Lung (tissue), 12 donors: Measurements from ENCODE around the gene LRRC34. TPM values are rescaled to one million over a fixed set of nuclear protein-coding genes. Genes with fewer than 3 reads are reported as not detected.

Experiments
- ATAC-seq: fragments of 200-7000 bp; cut with Tn5 transposase; one replicate; pipeline ENCODE4 v1.9.1; 2020; ENCODE audit warnings: moderate number of reproducible peaks; ENCODE audit not compliant: insufficient read depth, low FRiP score
- DNase-seq, 3 donors: peaks; one replicate each; pipeline ENCODE4 v3.0.0-alpha.2; 2013 to 2017
- H3K27ac ChIP-seq, 2 donors: one replicate each; pipeline ENCODE4 v1.5.1; 2013; ENCODE audit warnings: mild to moderate bottlenecking in 2 of 2, moderate library complexity in 2 of 2, control low read depth in 1 of 2, inconsistent platforms in 1 of 2, low read depth in 1 of 2, low read length in 1 of 2
- H3K27me3 ChIP-seq, 3 donors: one replicate each; pipeline ENCODE4 v1.5.1; 2013; ENCODE audit warnings: low read length in 2 of 3; ENCODE audit not compliant: control insufficient read depth in 3 of 3, insufficient read depth in 3 of 3
- H3K36me3 ChIP-seq, 4 donors: one replicate each; pipeline ENCODE4 v1.5.1; 2013; ENCODE audit warnings: low read length in 4 of 4, mild to moderate bottlenecking in 1 of 4, moderate library complexity in 1 of 4; ENCODE audit not compliant: control insufficient read depth in 4 of 4, insufficient read depth in 4 of 4
- H3K4me1 ChIP-seq, 5 donors: one replicate each; pipeline ENCODE4 v1.5.1; 2013; ENCODE audit warnings: low read length in 5 of 5, mild to moderate bottlenecking in 2 of 5, moderate library complexity in 1 of 5; ENCODE audit not compliant: control insufficient read depth in 5 of 5, insufficient read depth in 5 of 5
- H3K4me3 ChIP-seq: one replicate; pipeline ENCODE4 v1.5.1; 2013; ENCODE audit warnings: mild to moderate bottlenecking, control low read depth, moderate library complexity
- H3K9ac ChIP-seq, 2 donors: one replicate each; pipeline ENCODE4 v1.5.1; 2013; ENCODE audit warnings: low read length in 2 of 2, control low read depth in 1 of 2; ENCODE audit not compliant: insufficient read depth in 1 of 2
- H3K9me3 ChIP-seq, 4 donors: one replicate each; pipeline ENCODE4 v1.5.1; 2013; ENCODE audit warnings: low read length in 3 of 4, mild to moderate bottlenecking in 1 of 4, moderate library complexity in 1 of 4; ENCODE audit not compliant: control insufficient read depth in 4 of 4, insufficient read depth in 3 of 4
- WGBS, 2 donors: extraction: QIAGEN DNeasy Blood & Tissue Kit; methylation state at CpG; one replicate each; pipeline ENCODE4 v1.1.7; 2013; 5-methylcytosine and 5-hydroxymethylcytosine counted together
- polyA plus RNA-seq, 2 donors: library from polyadenylated mRNA; stranded (reverse); fragments of 200-250 nt; gene quantifications; one replicate each; pipeline ENCODE4 v1.2.1, GENCODE V29; 2013
- total RNA-seq, 2 donors: library from RNA; depleted of rRNA in 1 of 2; stranded (reverse); fragments of >200 nt in 1 of 2; gene quantifications; one replicate each; pipeline ENCODE4 v1.2.1, GENCODE V29; 2014 to 2021
- TF ChIP-seq, protein P1 (sequence below): IDR thresholded peaks from 2 replicates; pipeline ENCODE4 v1.5.1; 2012; ENCODE audit warnings: mild to moderate bottlenecking; ENCODE audit errors: control extremely low read depth, extremely low read depth
- donor health status: control.
- donor health status: control.
- donor health status: Bipolar disorder and iron deficiency.
- donor health status: healthy.
- donor health status: DM: yes; HTN: yes; CAD: no.

Gene LRRC34
- total and polyA plus RNA-seq, 4 donors, result 2.9 to 17.5 (median 6.9) TPM

DNA sequence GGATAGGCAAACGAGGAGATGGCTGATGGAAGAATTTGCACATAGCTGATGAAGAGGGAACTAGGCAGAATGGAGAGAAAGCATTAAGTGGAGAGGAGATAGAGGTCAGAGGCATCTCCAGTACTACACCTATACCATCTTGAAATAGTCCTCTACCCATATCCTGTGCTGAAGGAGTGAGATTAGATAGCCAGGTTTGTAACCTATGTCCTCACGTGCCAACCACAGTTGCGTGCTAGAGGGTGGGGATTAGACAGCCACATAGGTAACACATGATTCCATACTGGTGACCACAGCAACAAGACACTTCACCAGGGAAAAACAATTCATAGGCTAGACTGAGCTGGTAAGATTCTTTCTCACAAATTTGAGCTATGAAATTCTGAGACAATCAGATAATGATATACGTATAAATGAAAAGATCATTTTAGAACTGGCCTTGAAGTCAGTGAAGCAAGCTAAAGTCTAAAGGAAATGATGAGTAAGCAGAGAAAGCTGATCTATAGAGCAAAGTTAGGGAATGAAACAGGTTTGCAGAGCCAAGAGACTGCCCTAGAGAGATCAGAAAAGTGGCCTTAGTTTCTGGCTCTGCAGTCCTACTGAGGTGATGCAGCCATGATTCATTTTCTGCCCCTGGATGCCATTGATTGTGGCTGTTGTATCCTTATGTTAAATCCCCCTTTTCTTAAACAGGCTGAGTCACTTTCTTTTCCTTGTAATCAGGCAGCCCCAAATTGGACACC is 21.8 kb downstream of the LRRC34 start:
- no peak overlapping the region for H3K4me3 ChIP-seq
- TF ChIP-seq, protein P1, sequence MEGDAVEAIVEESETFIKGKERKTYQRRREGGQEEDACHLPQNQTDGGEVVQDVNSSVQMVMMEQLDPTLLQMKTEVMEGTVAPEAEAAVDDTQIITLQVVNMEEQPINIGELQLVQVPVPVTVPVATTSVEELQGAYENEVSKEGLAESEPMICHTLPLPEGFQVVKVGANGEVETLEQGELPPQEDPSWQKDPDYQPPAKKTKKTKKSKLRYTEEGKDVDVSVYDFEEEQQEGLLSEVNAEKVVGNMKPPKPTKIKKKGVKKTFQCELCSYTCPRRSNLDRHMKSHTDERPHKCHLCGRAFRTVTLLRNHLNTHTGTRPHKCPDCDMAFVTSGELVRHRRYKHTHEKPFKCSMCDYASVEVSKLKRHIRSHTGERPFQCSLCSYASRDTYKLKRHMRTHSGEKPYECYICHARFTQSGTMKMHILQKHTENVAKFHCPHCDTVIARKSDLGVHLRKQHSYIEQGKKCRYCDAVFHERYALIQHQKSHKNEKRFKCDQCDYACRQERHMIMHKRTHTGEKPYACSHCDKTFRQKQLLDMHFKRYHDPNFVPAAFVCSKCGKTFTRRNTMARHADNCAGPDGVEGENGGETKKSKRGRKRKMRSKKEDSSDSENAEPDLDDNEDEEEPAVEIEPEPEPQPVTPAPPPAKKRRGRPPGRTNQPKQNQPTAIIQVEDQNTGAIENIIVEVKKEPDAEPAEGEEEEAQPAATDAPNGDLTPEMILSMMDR, result no peak
- H3K36me3 ChIP-seq, result peaks cover 8 to 21% (median 16%) of the 10 kb centered on the region in 4 donors
- no peak for DNase-seq
- H3K27me3 ChIP-seq, result no peaks in the 10 kb centered on the region
- peaks cover 0 to 1% (median 0%) of the 10 kb centered on the region in 5 donors for H3K4me1 ChIP-seq
- no peak overlapping the region for H3K27ac ChIP-seq
- no peaks in the 10 kb centered on the region for H3K9me3 ChIP-seq
- no peak overlapping the region for H3K9ac ChIP-seq
- 95 to 96% methylated on average over 4 of the region's 4 CpGs for WGBS, 2 donors
- no peak for ATAC-seq

DNA sequence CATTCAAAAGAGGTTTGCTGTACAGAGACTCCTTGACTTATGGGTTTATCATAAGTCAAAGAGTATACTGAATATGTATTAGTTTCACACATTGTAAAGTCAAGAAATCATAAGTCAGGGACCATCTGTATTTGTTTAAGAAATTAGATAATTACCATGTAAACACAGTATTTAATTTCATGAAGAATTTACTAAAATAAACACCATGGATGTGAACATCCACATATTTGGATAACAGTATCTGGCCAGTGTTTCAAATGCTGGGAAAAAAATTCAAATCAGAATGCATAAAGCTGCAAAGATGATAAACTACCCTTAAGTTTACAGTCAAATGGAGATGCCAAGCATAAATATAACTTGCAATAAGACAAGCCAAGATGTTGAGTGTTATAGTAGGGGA is 22.5 kb downstream of the LRRC34 start:
- TF ChIP-seq, protein P1, result no peak
- Histone ChIP-seq H3K4me3 (no peak overlapping the region), H3K27ac (no peak overlapping the region), H3K9ac (no peak overlapping the region), H3K36me3 (peaks cover 11 to 25% (median 18%) of the 10 kb centered on the region in 4 donors), H3K9me3 (no peaks in the 10 kb centered on the region), H3K27me3 (no peaks in the 10 kb centered on the region), H3K4me1 (peaks cover 0 to 1% (median 0%) of the 10 kb centered on the region in 5 donors)
- ATAC-seq, result no peak
- DNase-seq, result no peak

DNA sequence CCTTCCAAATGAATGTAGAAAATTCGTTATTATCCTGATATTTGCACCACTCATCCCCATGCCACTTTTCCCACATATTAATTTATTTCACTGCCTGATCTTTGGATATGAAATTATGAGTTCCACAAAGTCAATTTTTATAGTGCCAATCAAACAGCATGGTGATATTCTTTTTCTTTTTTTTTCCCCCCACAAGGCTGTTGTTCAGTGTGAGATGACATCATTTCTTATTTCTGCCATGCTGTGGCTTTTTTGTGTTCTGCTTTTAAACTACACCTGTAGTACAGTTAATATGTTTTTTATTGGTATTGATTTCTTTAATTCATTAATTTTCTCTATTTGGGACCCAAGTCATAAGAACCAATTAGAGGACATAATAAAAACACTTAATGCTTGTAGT is 24.9 kb downstream of the LRRC34 start:
- Histone ChIP-seq H3K36me3 (peaks cover 11 to 22% (median 18%) of the 10 kb centered on the region in 4 donors), H3K27ac (no peak overlapping the region), H3K9ac (no peak overlapping the region), H3K9me3 (no peaks in the 10 kb centered on the region), H3K4me3 (no peak overlapping the region), H3K27me3 (no peaks in the 10 kb centered on the region), H3K4me1 (peaks cover 0 to 1% (median 0%) of the 10 kb centered on the region in 5 donors)
- TF ChIP-seq, protein P1, result no peak
- 35 to 72% methylated on average over 1 of the region's 1 CpG for WGBS, 2 donors
- DNase-seq (no peak), ATAC-seq (no peak)
